Glutamatergic neuron (in vitro differentiated cells): ENCODE data around the gene CRYGD. TPM values are rescaled to one million over a fixed set of nuclear protein-coding genes. Genes with fewer than 3 reads are reported as not detected.
A peak's percentile ranks its signal among the peaks of the same experiment; 100 is the strongest.
"Not testable (repeated sequence)": the region's sequence is repeated elsewhere in the genome, so short reads cannot be mapped to it uniquely, and the experiment has no call there.

ENCODE experiments used
- DNase-seq: peaks from one replicate; pipeline ENCODE4 v3.0.0; 2022
- H3K27ac Mint-ChIP-seq: one replicate; pipeline ENCODE4 v1.8.0; 2020; ENCODE audit warnings: mild to moderate bottlenecking, mixed read lengths, inconsistent platforms; ENCODE audit not compliant: unreplicated experiment
- H3K27me3 Mint-ChIP-seq: one replicate; pipeline ENCODE4 v1.8.0; 2020; ENCODE audit warnings: mild to moderate bottlenecking, moderate library complexity, mixed read lengths, inconsistent platforms; ENCODE audit not compliant: unreplicated experiment
- H3K36me3 Mint-ChIP-seq: one replicate; pipeline ENCODE4 v1.8.0; 2020; ENCODE audit warnings: mild to moderate bottlenecking, mixed read lengths, inconsistent platforms; ENCODE audit not compliant: unreplicated experiment
- H3K4me1 Mint-ChIP-seq: one replicate; pipeline ENCODE4 v1.8.0; 2020; ENCODE audit warnings: mild to moderate bottlenecking, low read depth, mixed read lengths, inconsistent platforms; ENCODE audit not compliant: unreplicated experiment
- H3K4me3 Mint-ChIP-seq: one replicate; pipeline ENCODE4 v1.8.0; 2020; ENCODE audit warnings: mild to moderate bottlenecking, mixed read lengths, inconsistent platforms; ENCODE audit not compliant: unreplicated experiment
- H3K9me3 Mint-ChIP-seq: one replicate; pipeline ENCODE4 v1.8.0; 2020; ENCODE audit warnings: mild to moderate bottlenecking, moderate library complexity, mixed read lengths, inconsistent platforms; ENCODE audit not compliant: unreplicated experiment
- total RNA-seq: library from RNA; stranded (reverse); fragmentation: NEBNext Ultra II Directional; extraction: Animal tissue kit (Norgen Biotek cat#: 25700); gene quantifications from one replicate; pipeline ENCODE4 v1.2.1, GENCODE V29; 2021; ENCODE audit not compliant: unreplicated experiment
- TF ChIP-seq, protein P1 (sequence below): fragments of 200-600 bp; sonication (generic); IDR thresholded peaks from one replicate; pipeline ENCODE4 v1.5.0; 2021; ENCODE audit not compliant: partially characterized antibody, unreplicated experiment

Gene CRYGD
- total RNA-seq, 1 donor from 2014 or later, result 0.76 TPM

DNA sequence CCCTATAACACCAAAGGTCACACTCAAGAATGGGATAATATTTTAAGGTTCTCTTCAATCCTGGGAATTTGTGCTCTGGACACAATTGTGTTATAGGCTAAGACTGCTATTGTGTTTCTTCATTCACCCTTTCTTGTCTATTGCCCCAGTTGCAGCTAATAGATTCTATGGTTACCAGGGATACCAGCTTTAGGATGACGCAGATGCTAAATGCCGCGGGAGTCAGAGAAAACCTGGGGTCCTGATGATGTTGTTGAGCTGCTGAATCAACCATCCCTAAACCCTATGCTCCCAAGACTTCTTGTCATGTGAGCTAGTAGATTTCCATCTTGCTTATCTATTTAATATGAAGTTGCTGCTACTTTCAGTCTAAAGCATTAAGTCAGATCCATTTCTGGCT, 5.4 kb downstream of the CRYGD start:
- no peaks in the 10 kb centered on the region for H3K27me3 Mint-ChIP-seq
- DNase-seq, result no peak
- TF ChIP-seq, protein P1, sequence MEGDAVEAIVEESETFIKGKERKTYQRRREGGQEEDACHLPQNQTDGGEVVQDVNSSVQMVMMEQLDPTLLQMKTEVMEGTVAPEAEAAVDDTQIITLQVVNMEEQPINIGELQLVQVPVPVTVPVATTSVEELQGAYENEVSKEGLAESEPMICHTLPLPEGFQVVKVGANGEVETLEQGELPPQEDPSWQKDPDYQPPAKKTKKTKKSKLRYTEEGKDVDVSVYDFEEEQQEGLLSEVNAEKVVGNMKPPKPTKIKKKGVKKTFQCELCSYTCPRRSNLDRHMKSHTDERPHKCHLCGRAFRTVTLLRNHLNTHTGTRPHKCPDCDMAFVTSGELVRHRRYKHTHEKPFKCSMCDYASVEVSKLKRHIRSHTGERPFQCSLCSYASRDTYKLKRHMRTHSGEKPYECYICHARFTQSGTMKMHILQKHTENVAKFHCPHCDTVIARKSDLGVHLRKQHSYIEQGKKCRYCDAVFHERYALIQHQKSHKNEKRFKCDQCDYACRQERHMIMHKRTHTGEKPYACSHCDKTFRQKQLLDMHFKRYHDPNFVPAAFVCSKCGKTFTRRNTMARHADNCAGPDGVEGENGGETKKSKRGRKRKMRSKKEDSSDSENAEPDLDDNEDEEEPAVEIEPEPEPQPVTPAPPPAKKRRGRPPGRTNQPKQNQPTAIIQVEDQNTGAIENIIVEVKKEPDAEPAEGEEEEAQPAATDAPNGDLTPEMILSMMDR, result no peak
- no peaks in the 10 kb centered on the region for H3K36me3 Mint-ChIP-seq
- H3K4me1 Mint-ChIP-seq, result no peaks in the 10 kb centered on the region
- no peak overlapping the region for H3K27ac Mint-ChIP-seq
- no peak overlapping the region for H3K4me3 Mint-ChIP-seq
- no peaks in the 10 kb centered on the region for H3K9me3 Mint-ChIP-seq

DNA sequence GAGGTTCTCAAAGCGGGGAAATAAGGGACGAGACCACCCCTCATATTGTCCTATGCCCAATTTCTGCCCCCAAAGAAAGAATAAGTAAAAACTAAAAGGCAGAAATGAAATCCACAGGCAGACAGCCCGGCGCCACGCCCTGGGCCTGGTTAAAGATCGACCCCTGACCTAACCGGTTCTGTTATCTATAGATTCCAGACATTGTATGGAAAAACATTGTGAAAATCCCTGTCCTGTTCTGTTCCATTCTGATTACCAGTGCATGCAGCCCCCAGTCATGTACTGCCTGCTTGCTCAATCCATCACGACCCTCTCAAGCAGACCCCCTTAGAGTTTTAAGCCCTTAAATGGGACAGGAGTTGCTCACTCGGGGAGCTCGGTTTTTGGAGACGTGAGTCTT, 6.9 kb downstream of the CRYGD start:
- H3K4me3 Mint-ChIP-seq, H3K27ac Mint-ChIP-seq, H3K4me1 Mint-ChIP-seq, H3K27me3 Mint-ChIP-seq, H3K9me3 Mint-ChIP-seq, H3K36me3 Mint-ChIP-seq, DNase-seq: not testable (repeated sequence)

DNA sequence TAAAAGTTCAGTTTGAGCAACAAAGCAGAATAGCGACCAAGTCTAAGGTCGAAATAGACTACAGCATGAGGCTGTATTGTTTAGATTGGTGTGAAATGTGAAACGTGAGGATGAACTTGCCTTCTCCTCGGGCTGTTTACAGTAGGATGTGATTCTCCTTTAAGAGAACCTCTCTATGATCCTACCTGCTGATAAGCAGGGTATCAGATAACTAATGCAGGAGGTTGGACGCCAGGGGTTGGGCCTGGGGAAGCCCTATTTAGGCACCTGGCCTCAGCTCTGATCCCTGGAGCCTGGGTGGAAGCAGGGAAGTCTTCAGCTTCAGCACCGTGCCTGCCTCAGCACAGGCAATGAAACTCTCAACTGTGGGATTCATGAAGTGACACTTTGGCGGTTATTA, 11.4 kb downstream of the CRYGD start:
- no peaks in the 10 kb centered on the region for H3K9me3 Mint-ChIP-seq
- H3K36me3 Mint-ChIP-seq, result no peaks in the 10 kb centered on the region
- TF ChIP-seq, protein P1, result no peak
- H3K4me1 Mint-ChIP-seq, result peaks cover 6% of the 10 kb centered on the region
- H3K27ac Mint-ChIP-seq, result no peak overlapping the region
- no peaks in the 10 kb centered on the region for H3K27me3 Mint-ChIP-seq
- no peak for DNase-seq
- H3K4me3 Mint-ChIP-seq, result no peak overlapping the region

DNA sequence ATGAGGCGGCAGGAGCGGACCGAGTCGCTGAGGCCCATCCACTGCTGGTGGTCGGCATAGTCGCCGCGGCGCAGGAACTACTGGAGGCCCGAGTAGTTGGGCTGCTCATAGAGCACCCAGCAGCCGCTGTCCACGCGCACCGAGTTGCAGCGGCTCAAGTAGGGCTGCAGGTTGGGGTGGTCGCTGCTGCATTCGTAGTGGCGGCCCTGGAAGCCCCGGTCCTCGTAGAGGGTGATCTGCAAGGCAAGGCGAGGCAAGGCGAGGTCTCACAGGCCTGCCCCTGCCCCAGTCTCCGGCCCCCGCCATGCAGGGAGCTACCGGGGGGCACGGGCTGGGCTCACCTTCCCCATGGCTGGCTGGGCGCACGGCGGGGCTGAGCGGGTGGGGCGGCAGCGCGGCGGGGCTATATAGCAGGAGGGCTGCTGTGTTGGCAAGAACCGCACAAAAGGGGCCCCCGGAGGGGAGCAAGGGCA, 12.0 kb downstream of the CRYGD start:
- DNase-seq, result peak; percentile 22
- H3K4me3 Mint-ChIP-seq, H3K27ac Mint-ChIP-seq, H3K9me3 Mint-ChIP-seq, H3K4me1 Mint-ChIP-seq, H3K36me3 Mint-ChIP-seq, H3K27me3 Mint-ChIP-seq: not testable (repeated sequence)

DNA sequence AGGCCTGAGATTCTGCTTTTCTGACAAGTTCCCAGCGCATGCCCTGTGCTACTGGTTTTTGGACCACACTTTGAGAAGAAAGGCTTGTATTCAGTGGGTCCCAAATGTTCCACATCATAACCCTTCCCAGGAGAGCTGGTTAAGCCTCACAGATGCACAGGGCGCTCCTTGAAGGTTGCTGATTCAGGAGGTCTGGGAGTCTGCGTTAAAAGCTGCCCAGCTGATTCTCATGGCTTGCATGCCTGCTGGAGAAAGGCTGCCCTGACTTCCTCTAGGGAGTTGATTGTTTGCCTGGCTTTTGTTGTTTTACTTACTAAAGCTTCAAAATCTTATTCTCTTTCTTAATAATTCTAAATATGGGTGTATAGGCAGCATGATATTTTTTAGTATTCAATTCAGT, 20.7 kb downstream of the CRYGD start:
- peak; percentile 36 for DNase-seq
- H3K4me1 Mint-ChIP-seq, result peaks cover 17% of the 10 kb centered on the region
- peak overlapping the region; percentile 66 for H3K27ac Mint-ChIP-seq
- no peaks in the 10 kb centered on the region for H3K36me3 Mint-ChIP-seq
- H3K9me3 Mint-ChIP-seq, result no peaks in the 10 kb centered on the region
- no peak overlapping the region for H3K4me3 Mint-ChIP-seq
- TF ChIP-seq, protein P1, result no peak
- H3K27me3 Mint-ChIP-seq, result peaks cover 2% of the 10 kb centered on the region

DNA sequence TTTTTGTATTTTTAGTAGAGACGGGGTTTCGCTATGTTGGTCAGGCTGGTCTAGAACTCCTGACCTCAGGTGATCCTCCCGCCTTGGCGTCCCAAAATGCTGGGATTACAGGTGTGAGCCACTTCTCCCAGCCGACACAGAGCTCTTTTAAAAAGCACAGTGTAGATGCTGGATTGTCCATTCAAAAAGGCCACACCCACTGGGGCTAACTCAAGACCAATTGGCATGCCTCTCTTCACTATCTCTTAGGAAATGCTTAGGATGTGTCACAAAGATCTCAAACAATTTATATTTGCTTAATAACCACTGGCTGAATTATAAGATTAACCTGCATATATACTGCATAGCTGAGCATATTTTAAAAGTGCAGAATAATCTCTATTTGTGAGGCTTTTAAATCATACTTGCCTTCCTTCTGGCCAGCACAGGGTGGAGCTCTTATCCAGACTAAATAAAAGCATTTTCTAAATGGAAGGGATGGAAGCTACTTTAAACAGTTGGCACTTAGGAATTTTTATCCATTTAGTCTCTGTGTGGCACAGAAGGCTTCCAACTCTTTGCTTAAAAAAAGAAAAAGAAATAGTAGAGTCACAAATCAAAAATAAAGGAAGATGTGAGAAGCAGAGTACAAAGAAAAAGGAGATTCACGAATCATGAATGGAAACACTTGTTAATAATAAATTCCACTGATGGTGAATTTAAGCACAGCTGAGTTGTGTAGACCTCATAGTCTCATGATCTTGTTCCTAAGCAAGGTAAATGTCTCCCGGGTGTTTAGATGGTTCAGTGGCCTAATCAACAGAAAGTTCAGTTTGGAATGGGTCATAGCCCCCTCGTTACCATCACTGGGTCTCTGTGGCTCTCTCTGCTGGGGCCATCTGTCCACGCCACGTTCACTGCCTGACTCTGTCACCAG, 22.4 kb downstream of the CRYGD start:
- H3K27me3 Mint-ChIP-seq, result peaks cover 2% of the 10 kb centered on the region
- TF ChIP-seq, protein P1, result no peak
- no peaks in the 10 kb centered on the region for H3K9me3 Mint-ChIP-seq
- no peaks in the 10 kb centered on the region for H3K36me3 Mint-ChIP-seq
- H3K4me3 Mint-ChIP-seq, result no peak overlapping the region
- no peak for DNase-seq
- H3K27ac Mint-ChIP-seq, result peak overlapping the region; percentile 13
- peaks cover 17% of the 10 kb centered on the region for H3K4me1 Mint-ChIP-seq
